ENCODE data around the gene EEF1G.
"Not testable (repeated sequence)": the region's sequence is repeated elsewhere in the genome, so short reads cannot be mapped to it uniquely, and the experiment has no call there.

EEF1G gene
- 0 reads per million in 2 donors for total RNA-seq

- DNase-seq: peak; percentile 88 to 100 (median 97)
These were observed at the start of gene EEF1G for GRCh38 chr11:62573592-62574362. Gene EEF1G, minus strand, starts transcription at chr11:62573891. Its CDS starts 49 bp downstream, at chr11:62573842.

DNA sequence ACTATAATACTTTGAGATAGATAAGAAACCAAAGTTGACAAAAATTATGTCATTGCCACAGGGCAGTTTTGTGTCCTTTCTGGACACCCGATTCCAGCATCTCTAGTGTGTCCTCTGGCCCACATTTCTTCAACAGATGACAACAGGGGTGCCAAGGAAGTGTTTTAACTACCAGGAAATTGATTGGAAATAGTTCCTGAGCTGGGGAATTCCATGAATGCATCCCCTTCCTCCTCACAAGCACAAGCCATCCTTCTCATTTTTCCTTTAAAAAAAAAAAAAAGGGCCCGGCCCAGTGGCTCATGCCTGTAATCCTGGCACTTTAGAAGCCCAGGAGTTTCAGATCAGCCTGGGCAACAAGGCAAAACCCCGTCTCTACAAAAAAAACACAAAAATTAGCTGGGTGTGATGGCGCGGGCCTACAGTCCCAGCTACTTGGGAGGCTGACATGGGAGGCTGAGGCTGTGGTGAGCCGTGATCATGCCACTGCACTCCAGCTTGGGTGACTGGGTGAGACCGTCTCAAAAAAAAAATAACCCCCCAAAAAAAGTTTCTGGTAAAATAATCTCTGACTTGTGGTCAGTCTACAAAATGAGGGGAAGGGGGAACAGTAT is 48.9 kb upstream of the EEF1G start:
- DNase-seq: no peak

GRCh38 chr11:62621567-62622470 is 48.1 kb upstream of the EEF1G start, which contains the start of gene B3GAT3:
Gene B3GAT3, minus strand, starts transcription at chr11:62621986. Its CDS starts 39 bp downstream, at chr11:62621947.
- peak; percentile 89 to 98 (median 97) for DNase-seq

GRCh38 chr11:62621027-62621566 is 47.4 kb upstream of the EEF1G start:
- DNase-seq: no peak

- not testable (repeated sequence) for DNase-seq
These were observed 43.3 kb upstream of the EEF1G start for GRCh38 chr11:62616957-62617356.

DNA sequence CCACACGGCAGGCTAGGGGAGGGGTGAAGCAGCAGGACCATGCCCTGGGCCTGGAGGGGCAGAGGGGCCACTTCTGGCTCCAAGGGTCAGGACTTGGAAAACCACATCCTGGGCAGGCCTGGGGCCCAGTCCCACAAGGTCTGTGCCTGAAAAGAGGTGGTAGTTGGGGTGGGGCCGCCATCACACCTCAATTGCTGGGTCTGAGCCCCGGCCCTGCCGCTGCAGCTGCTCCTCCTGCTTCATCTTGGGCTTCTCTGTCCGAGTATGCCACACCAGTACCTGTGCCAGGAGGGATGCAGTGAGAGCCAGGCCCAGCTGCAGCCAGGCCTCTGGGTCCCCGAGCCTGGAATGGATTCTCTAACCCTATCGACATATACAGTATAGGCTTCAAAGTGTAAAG is 41.8 kb upstream of the EEF1G start:
- no peak for DNase-seq

DNA sequence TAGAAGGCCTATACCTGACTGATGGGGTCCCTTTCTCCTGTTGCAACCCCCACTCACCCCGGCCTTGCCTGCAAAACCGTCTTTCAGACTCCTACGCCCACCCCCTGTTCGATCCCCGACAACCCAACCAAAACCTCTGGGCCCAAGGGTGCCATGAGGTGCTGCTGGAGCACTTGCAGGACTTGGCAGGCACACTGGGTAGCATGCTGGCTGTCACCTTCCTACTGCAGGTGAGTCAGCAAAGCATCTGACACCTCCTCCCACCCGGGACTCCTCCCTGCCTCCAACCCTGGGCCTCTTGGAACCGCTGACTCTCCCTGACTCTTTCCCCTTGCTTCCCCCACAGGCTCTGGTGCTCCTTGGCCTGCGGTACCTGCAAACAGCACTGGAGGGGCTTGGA is 40.6 kb upstream of the EEF1G start:
- no peak for DNase-seq

- no peak for DNase-seq
These were observed 39.6 kb upstream of the EEF1G start for GRCh38 chr11:62613291-62613778.

DNA sequence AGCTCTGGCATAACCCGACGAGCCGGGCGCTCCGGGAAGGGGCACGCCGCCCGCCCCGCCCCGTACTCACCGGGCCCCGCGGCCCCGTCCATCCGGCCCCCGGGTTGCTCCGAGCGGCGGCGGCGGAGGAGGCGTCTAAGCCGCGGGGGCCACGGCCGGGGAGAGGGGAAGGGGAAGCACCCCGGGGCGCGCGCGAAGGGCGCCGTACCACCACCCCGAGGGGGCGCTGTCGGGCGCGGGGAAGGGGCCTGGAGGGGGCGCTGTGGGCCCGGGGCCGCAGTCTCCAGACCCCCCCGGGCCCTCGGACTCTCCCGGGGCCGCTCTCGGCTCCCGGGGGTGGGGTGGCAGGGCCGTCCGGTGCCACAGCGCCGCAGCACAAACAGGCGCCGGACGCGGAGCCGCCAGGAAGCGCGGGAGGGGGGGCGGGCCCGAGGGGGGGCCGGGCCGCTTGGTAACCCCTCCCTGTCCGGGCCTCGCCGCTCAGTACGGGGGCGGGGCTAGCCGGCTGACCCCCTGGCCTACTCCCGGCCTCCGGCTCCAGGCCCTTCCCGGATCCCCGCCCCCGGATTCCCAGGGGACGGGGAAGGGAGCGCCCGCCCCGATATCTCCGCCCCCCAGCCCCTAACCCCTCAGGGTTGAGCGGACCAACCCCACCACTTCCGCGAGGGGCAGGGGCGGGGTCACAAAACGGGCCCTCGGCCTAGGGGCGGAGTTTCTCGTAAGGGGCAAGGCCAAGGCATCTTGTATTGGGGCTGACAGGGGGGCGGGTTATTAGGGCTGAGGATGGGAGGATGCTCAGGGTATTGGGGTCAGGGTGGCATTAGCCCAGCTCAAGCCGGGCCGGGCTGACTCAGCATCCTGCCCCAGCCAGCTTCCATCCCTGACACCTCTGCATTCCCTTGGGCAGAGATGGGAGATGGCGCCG is 38.9 kb upstream of the EEF1G start, which contains the start of the genes EML3 and ROM1:
Gene EML3, minus strand, starts transcription at position 410 of the 925 bp plus-strand sequence. Its CDS starts 318 bp downstream, at position 92.
Gene ROM1, plus strand, starts transcription at position 892 of the 925 bp plus-strand sequence. Its CDS starts 25 bp downstream, at position 917.
- DNase-seq: peak; percentile 72 to 93 (median 82)

GRCh38 chr11:62611705-62612365 is 38.1 kb upstream of the EEF1G start:
- DNase-seq: peak in 2 of 5 experiments; percentile 30 to 74

- no peak for DNase-seq
These were observed 37.4 kb upstream of the EEF1G start for GRCh38 chr11:62610814-62611704.

DNA sequence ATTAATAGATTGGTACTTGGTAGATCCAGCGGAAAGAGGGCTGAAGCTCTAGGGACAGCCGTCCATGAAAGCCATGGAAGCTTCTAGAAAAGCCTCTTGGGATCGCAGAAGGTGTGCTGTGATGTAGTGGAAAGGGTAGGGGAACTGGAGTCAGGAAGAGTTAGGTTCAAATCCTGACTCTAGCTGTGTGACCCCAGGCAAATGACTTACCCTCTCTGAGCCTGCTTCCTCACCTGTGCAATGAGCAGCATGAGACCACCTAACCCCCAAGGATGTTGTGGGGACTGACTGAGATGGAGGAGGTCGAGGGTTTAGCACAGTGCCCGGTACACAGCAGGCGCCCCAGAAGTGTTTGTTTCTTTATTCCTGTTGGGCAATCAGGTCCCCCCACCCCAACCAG is 36.7 kb upstream of the EEF1G start:
- DNase-seq: no peak

- DNase-seq: no peak
These were observed 35.1 kb upstream of the EEF1G start for GRCh38 chr11:62608776-62609175.

DNA sequence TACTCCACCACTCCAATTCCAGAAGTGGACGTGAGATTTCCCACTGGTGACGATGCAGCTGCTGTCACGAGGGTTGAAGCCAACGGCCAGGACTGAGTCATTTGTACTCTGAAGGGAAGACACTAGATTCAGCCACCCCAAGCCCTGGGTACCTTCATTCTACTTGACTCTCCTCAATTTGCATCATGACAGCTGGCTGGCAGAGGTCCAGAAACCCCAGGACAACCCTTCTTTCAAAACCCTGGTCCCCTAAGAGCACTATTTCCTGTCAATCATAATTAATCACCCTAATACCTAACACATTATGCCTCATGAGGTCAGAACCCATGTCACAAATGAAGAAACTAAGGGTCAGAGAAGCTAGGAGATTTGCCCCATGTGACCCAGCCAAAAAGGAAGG is 34.0 kb upstream of the EEF1G start:
- no peak for DNase-seq

- no peak for DNase-seq
These were observed 32.2 kb upstream of the EEF1G start for GRCh38 chr11:62605902-62606301.

DNA sequence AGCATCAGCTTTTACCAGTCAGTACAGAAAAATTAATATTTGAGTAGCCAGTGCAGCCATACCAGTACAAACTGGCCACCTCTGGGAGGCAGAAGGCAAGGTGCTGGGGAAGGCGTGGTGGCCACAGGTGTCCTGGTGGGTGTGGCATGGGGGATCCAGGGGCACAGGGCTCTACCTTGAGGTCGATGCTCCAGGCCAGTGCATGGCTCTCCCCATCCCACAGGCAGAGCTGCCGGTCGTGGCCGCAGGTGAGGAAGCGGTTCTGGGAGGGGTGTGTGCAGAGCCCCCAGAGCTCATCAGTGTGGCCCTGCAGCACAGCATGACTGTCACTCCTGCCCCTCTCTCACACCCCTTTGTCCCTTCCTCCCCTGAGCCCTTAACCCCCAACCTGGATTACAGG is 31.8 kb upstream of the EEF1G start:
- DNase-seq: no peak

GRCh38 chr11:62604460-62605120 is 30.9 kb upstream of the EEF1G start:
- DNase-seq: no peak

- no peak for DNase-seq
These were observed 30.1 kb upstream of the EEF1G start for GRCh38 chr11:62603776-62604299.

DNA sequence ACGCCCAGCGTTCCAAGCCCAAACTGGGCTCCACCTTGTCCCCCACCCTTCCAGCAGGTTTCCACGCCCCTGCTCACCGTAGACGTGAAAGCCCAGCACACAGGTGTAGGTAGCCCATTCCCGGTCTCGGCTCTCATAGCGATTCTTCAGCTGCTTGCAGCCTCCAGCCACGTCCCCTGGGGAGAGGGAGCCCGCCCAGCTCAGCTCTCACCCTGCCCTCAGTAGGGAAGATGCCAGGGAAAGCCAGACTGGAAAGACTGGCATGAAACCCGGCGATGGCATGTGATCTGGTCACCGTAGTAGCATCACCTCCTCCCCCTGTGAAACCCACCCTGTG is 29.3 kb upstream of the EEF1G start:
- no peak for DNase-seq

Data from T-helper 2 cell (primary cell).